DMS153 treated with DMSO at 0.1 percent for 48 hours (cell line): ENCODE data around the gene COMMD9.

Source experiments
- DNase-seq: peaks from one replicate; lab custom pipeline; 2025; ENCODE audit not compliant: unreplicated experiment; lab: John Stamatoyannopoulos, UW

COMMD9 gene

GRCh38 chr11:36258730-36259360 lies 30.4 kb downstream of the COMMD9 start:
- DNase-seq, result peak; percentile 21

GRCh38 chr11:36257351-36257750 lies 31.9 kb downstream of the COMMD9 start:
- no peak for DNase-seq

- no peak for DNase-seq
Measured at GRCh38 chr11:36254713-36255112, 34.5 kb downstream of the COMMD9 start.

GRCh38 chr11:36253238-36253637 lies 36.0 kb downstream of the COMMD9 start:
- no peak for DNase-seq

GRCh38 chr11:36251823-36252222 lies 37.4 kb downstream of the COMMD9 start:
- DNase-seq, result no peak

- no peak for DNase-seq
Measured at GRCh38 chr11:36249246-36249645, 40.0 kb downstream of the COMMD9 start.

- no peak for DNase-seq
Measured at GRCh38 chr11:36248436-36248835, 40.8 kb downstream of the COMMD9 start.

- no peak for DNase-seq
Measured at GRCh38 chr11:36247493-36247892, 41.7 kb downstream of the COMMD9 start.

GRCh38 chr11:36243641-36244040 lies 45.6 kb downstream of the COMMD9 start:
- no peak for DNase-seq

- DNase-seq, result no peak
Measured at GRCh38 chr11:36241497-36241896, 47.7 kb downstream of the COMMD9 start.

- DNase-seq, result no peak
Measured at GRCh38 chr11:36240801-36241200, 48.4 kb downstream of the COMMD9 start.

GRCh38 chr11:36240173-36240572 lies 49.1 kb downstream of the COMMD9 start:
- DNase-seq, result no peak

- no peak for DNase-seq
Measured at GRCh38 chr11:36239636-36240035, 49.6 kb downstream of the COMMD9 start.

- DNase-seq, result no peak
Measured at GRCh38 chr11:36238881-36239280, 50.3 kb downstream of the COMMD9 start.

GRCh38 chr11:36238036-36238631 lies 51.1 kb downstream of the COMMD9 start:
- DNase-seq, result no peak

- DNase-seq, result no peak
Measured at GRCh38 chr11:36237391-36237790, 51.8 kb downstream of the COMMD9 start.

- DNase-seq, result no peak
Measured at GRCh38 chr11:36235750-36236149, 53.5 kb downstream of the COMMD9 start.

GRCh38 chr11:36234825-36235224 lies 54.4 kb downstream of the COMMD9 start:
- no peak for DNase-seq

GRCh38 chr11:36233204-36233603 lies 56.0 kb downstream of the COMMD9 start:
- no peak for DNase-seq

- DNase-seq, result no peak
Measured at GRCh38 chr11:36230779-36231699, 58.2 kb downstream of the COMMD9 start.

GRCh38 chr11:36229091-36229705 lies 60.0 kb downstream of the COMMD9 start:
- no peak for DNase-seq

GRCh38 chr11:36228689-36229088 lies 60.5 kb downstream of the COMMD9 start:
- no peak for DNase-seq
